ENCODE results near the gene PHLPP1. TPM values are rescaled to one million over a fixed set of nuclear protein-coding genes. Genes with fewer than 3 reads are reported as not detected.
"Not testable (repeated sequence)": the region's sequence is repeated elsewhere in the genome, so short reads cannot be mapped to it uniquely, and the experiment has no call there.

Gene PHLPP1
- total and polyA plus RNA-seq, 2 of the 4 experiments (the other 2 are of a cell fraction) = 3.3 to 3.6 TPM

GRCh38 chr18:62706879-62707278, 8.5 kb upstream of the PHLPP1 start:
- WGBS, 2 experiments (ENCODE audit: extremely low coverage in 2 of 2, insufficient read length in 1 of 2) = 93% methylated on average over 4 of the region's 8 CpGs; no CpG with 5 or more reads in 1 of the 2 experiments
- ATAC-seq (ENCODE audit: low read depth); H3K23ac ChIP-seq (ENCODE audit: low read depth, low read length); H3K4me3 ChIP-seq (ENCODE audit: insufficient read depth, low read depth, low read length); dilution Hi-C loops (cut with HindIII; ENCODE audit: low sequenced_read_pairs, unreplicated experiment); H4K5ac ChIP-seq (ENCODE audit: low read depth, low read length); H2AFZ ChIP-seq (replicated peaks; ENCODE audit: low read length, poor library complexity); H2AK9ac ChIP-seq (replicated peaks; ENCODE audit: low read depth, low read length, poor library complexity); DNase-seq; H4K91ac ChIP-seq (ENCODE audit: insufficient read depth, low read depth, low read length); H3K9me1 ChIP-seq (ENCODE audit: insufficient read depth, low read length); H3K79me1 ChIP-seq (ENCODE audit: low read depth in 1 of 2, low read length in 2 of 2); H3K27ac ChIP-seq (ENCODE audit: insufficient read depth, low read length); H3K56ac ChIP-seq (ENCODE audit: extremely low read depth, insufficient read depth, low read length); H3K4ac ChIP-seq (ENCODE audit: low read depth, low read length); H3K36me3 ChIP-seq (ENCODE audit: control insufficient read depth, insufficient read depth, low read length); H3K4me1 ChIP-seq (ENCODE audit: control insufficient read depth, insufficient read depth, low read length); H4K8ac ChIP-seq (ENCODE audit: low read depth in 2 of 2, low read length in 2 of 2); H3K9me3 ChIP-seq (ENCODE audit: control insufficient read depth, insufficient read depth, low read length); POLR2A ChIA-PET (ENCODE audit: unreplicated experiment); H2BK120ac ChIP-seq (ENCODE audit: low read depth, low read length); BruUV-seq (replicated peaks); H2BK5ac ChIP-seq (ENCODE audit: low read depth, low read length, poor library complexity, severe bottlenecking); H2AK5ac ChIP-seq (ENCODE audit: low read depth, low read length); H2BK15ac ChIP-seq (ENCODE audit: low read depth, low read length); H4K20me1 ChIP-seq (ENCODE audit: insufficient read depth, low read length); H3K14ac ChIP-seq (replicated peaks; ENCODE audit: low read depth, low read length); H3K9ac ChIP-seq (ENCODE audit: low read depth, low read length); H3K4me2 ChIP-seq (ENCODE audit: low read depth, low read length); H3K18ac ChIP-seq (ENCODE audit: low read depth, low read length); H2BK20ac ChIP-seq (ENCODE audit: low read depth, low read length); H3K27me3 ChIP-seq (ENCODE audit: control insufficient read depth, insufficient read depth, low read length): not testable (repeated sequence)
- CTCF ChIA-PET = interaction anchor here (0.9 kb wide), 1 partner anchor 8 kb away, joined by 4 read pairs; no protein-coding TSS in a partner anchor
- intact Hi-C loops (cut with micrococcal nuclease) = loop anchor here (1.0 kb wide), 1 partner anchor 119 kb away; no protein-coding TSS in a partner anchor
- in situ Hi-C loops (cut with MboI; ENCODE audit: low sequenced_read_pairs) = loop anchor here (25.0 kb wide), 1 partner anchor 520 kb away; the partner anchor contains the start of genes PIGN and RELCH

- H3K23ac ChIP-seq (ENCODE audit: low read depth, low read length); H2BK120ac ChIP-seq (ENCODE audit: low read depth, low read length); H3K4me2 ChIP-seq (ENCODE audit: low read depth, low read length); H3K27me3 ChIP-seq (ENCODE audit: control insufficient read depth, insufficient read depth, low read length); H3K56ac ChIP-seq (ENCODE audit: extremely low read depth, insufficient read depth, low read length); DNase-seq; H3K27ac ChIP-seq (ENCODE audit: insufficient read depth, low read length); H3K36me3 ChIP-seq (ENCODE audit: control insufficient read depth, insufficient read depth, low read length); H2BK20ac ChIP-seq (ENCODE audit: low read depth, low read length); H3K9me1 ChIP-seq (ENCODE audit: insufficient read depth, low read length); H2AFZ ChIP-seq (replicated peaks; ENCODE audit: low read length, poor library complexity); H3K79me1 ChIP-seq (ENCODE audit: low read depth in 1 of 2, low read length in 2 of 2); H3K4me1 ChIP-seq (ENCODE audit: control insufficient read depth, insufficient read depth, low read length); H3K18ac ChIP-seq (ENCODE audit: low read depth, low read length); H3K9ac ChIP-seq (ENCODE audit: low read depth, low read length); H2BK5ac ChIP-seq (ENCODE audit: low read depth, low read length, poor library complexity, severe bottlenecking); H4K8ac ChIP-seq (ENCODE audit: low read depth in 2 of 2, low read length in 2 of 2); H3K9me3 ChIP-seq (ENCODE audit: control insufficient read depth, insufficient read depth, low read length); H2AK5ac ChIP-seq (ENCODE audit: low read depth, low read length); H3K14ac ChIP-seq (replicated peaks; ENCODE audit: low read depth, low read length); H4K20me1 ChIP-seq (ENCODE audit: insufficient read depth, low read length); H3K4me3 ChIP-seq (ENCODE audit: insufficient read depth, low read depth, low read length); dilution Hi-C loops (cut with HindIII; ENCODE audit: low sequenced_read_pairs, unreplicated experiment); H3K4ac ChIP-seq (ENCODE audit: low read depth, low read length); POLR2A ChIA-PET (ENCODE audit: unreplicated experiment); H4K91ac ChIP-seq (ENCODE audit: insufficient read depth, low read depth, low read length); H2BK15ac ChIP-seq (ENCODE audit: low read depth, low read length); ATAC-seq (ENCODE audit: low read depth); H2AK9ac ChIP-seq (replicated peaks; ENCODE audit: low read depth, low read length, poor library complexity); BruUV-seq (replicated peaks); H4K5ac ChIP-seq (ENCODE audit: low read depth, low read length): not testable (repeated sequence)
- CTCF ChIA-PET = interaction anchor here (0.6 to 1.9 kb wide), 2 partner anchors 99 to 248 kb away, joined by 8 to 13 read pairs; no protein-coding TSS in a partner anchor
- intact Hi-C loops (cut with micrococcal nuclease) = loop anchor here (10.0 kb wide), 1 partner anchor 525 kb away; the partner anchor contains the start of genes PIGN and RELCH
- in situ Hi-C loops (cut with MboI; ENCODE audit: low sequenced_read_pairs) = loop anchor here (5.0 to 25.0 kb wide), 2 partner anchors 272 to 523 kb away; partner anchors contain the start of genes PIGN and RELCH
- 87% methylated on average over 3 of the region's 11 CpGs; no CpG with 5 or more reads in 1 of the 2 experiments for WGBS, 2 experiments (ENCODE audit: extremely low coverage in 2 of 2, insufficient read length in 1 of 2)
These were observed 5.4 kb upstream of the PHLPP1 start for GRCh38 chr18:62709908-62710307.

Measured in IMR-90 (cell line).